Measurements from ENCODE around the gene HIVEP3.

DNA sequence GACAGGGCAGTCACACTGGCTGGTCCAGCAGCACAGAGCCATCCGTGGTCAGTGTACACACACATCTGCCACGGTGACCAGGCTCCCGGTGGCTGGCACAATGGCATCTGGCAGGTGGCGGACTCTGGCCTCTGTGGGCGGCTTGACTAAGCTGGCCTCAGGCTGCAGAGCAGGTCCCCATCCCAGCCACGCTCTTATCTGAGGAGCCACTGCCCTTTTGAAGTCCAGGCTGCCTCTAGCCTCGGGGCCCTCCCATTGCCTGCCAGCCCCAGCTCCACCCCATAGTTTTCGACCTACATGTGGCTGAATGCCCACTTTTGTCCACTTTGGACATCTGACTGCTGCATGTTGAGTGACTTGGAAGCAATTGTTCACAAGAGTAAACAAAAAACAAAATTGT, 404.3 kb downstream of the HIVEP3 start:
- TF ChIP-seq, protein P1, sequence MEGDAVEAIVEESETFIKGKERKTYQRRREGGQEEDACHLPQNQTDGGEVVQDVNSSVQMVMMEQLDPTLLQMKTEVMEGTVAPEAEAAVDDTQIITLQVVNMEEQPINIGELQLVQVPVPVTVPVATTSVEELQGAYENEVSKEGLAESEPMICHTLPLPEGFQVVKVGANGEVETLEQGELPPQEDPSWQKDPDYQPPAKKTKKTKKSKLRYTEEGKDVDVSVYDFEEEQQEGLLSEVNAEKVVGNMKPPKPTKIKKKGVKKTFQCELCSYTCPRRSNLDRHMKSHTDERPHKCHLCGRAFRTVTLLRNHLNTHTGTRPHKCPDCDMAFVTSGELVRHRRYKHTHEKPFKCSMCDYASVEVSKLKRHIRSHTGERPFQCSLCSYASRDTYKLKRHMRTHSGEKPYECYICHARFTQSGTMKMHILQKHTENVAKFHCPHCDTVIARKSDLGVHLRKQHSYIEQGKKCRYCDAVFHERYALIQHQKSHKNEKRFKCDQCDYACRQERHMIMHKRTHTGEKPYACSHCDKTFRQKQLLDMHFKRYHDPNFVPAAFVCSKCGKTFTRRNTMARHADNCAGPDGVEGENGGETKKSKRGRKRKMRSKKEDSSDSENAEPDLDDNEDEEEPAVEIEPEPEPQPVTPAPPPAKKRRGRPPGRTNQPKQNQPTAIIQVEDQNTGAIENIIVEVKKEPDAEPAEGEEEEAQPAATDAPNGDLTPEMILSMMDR (CRISPR knock-in tag; IDR thresholded peaks at IDR 0.05), result no peak
- no peak for TF ChIP-seq FOSL1 (CRISPR knock-in tag; IDR thresholded peaks at IDR 0.05; ENCODE audit: borderline replicate concordance)

Data from HepG2 (cell line).